Vagina (tissue), 2 donors: ENCODE data around the gene CYTIP.

Source experiments
- CTCF ChIP-seq, 3 experiments: fragments of 450-650 bp in 2 of 3; fragments of 200-600 bp in 1 of 3; sonication (generic) in 1 of 3; IDR thresholded peaks; one replicate each; pipeline ENCODE4 v1.5.1; 2017 to 2019; ENCODE audit warnings: antibody characterized with exemption in 3 of 3, mild to moderate bottlenecking in 2 of 3, moderate library complexity in 2 of 3
- POLR2AphosphoS5 ChIP-seq, 2 donors: sonication (generic); formaldehyde crosslinking; IDR thresholded peaks; one replicate each; pipeline ENCODE4 v1.9.0; 2017; ENCODE audit warnings: antibody characterized with exemption in 2 of 2, mild to moderate bottlenecking in 2 of 2, low read depth in 1 of 2; ENCODE audit not compliant: insufficient read depth in 1 of 2

- TF ChIP-seq CTCF (IDR thresholded peaks at IDR 0.05) = no peak
- no peak for TF ChIP-seq POLR2AphosphoS5 (IDR thresholded peaks at IDR 0.05; ENCODE audit: insufficient read depth in 1 of 2, low read depth in 1 of 2)
These were observed 15.3 kb downstream of the CYTIP start for GRCh38 chr2:157428500-157429175.
